Gastrocnemius medialis (tissue), 4 donors: ENCODE data around the gene RAI1.

ENCODE experiments used
- CTCF ChIP-seq, 5 experiments: fragments of 450-650 bp in 3 of 5; fragments of 200-600 bp in 2 of 5; sonication (generic) in 2 of 5; IDR thresholded peaks in 4 of 5; conservative IDR thresholded peaks in 1 of 5; 1 replicate in 4 of 5; 2 replicates in 1 of 5; pipeline ENCODE4 v1.5.1; 2016 to 2019; ENCODE audit warnings: antibody characterized with exemption in 5 of 5, mild to moderate bottlenecking in 3 of 5, moderate library complexity in 3 of 5
- POLR2A ChIP-seq, 2 donors: fragments of 450-650 bp; IDR thresholded peaks; one replicate each; pipeline ENCODE4 v1.6.1; 2017; ENCODE audit warnings: antibody characterized with exemption in 2 of 2, mild to moderate bottlenecking in 2 of 2, moderate library complexity in 2 of 2

GRCh38 chr17:17738901-17739300 is 57.6 kb downstream of the RAI1 start:
- no peak for TF ChIP-seq CTCF (IDR thresholded peaks at IDR 0.05 in 4 of 5, conservative IDR thresholded peaks at IDR 0.05 in 1 of 5)
- TF ChIP-seq POLR2A (IDR thresholded peaks at IDR 0.05) = no peak
